HCT116 (cell line): ENCODE measurements around the gene FAM151A. TPM values are rescaled to one million over a fixed set of nuclear protein-coding genes. Genes with fewer than 3 reads are reported as not detected.

Experiments used
- ATAC-seq: fragments of 200-7000 bp; cut with Tn5 transposase; 2 replicates; pipeline ENCODE4 v1.9.1; 2020; ENCODE audit warnings: mild to moderate bottlenecking, moderate library complexity
- BruUV-seq: library from RNA; stranded (reverse); fragments of 400-500 nt; replicated peaks from 2 replicates; lab custom pipeline; 2021; lab: Mats Ljungman, UMichigan
- CTCF ChIA-PET: fragments of 300-600 bp; sonication (Branson Sonifier 250); formaldehyde crosslinking; loops from one replicate; lab custom pipeline; 2021; ENCODE audit warnings: antibody characterized with exemption; lab: Charles Lee
- POLR2A ChIA-PET: fragments of 300-600, 350-600 bp; sonication (Branson Sonifier 250); formaldehyde crosslinking; loops from one replicate; lab custom pipeline; 2021; ENCODE audit warnings: antibody characterized with exemption; lab: Charles Lee
- RAD21 ChIA-PET, 2 experiments: fragments of 300-600 bp; sonication (Branson Sonifier 250); formaldehyde crosslinking; loops; one replicate each; lab custom pipeline; 2023; ENCODE audit warnings: low total read pairs in 2 of 2; ENCODE audit not compliant: uncharacterized antibody in 2 of 2, unreplicated experiment in 2 of 2, low non-redundant PET in 1 of 2; lab: Charles Lee
- DNase-seq: peaks from one replicate; pipeline ENCODE4 v3.0.0-alpha.2; 2010; ENCODE audit warnings: low read depth, low spot score
- H2AFZ ChIP-seq: fragments of 200-600 bp; shearing (Covaris generic), sonication (generic); 2 replicates; pipeline ENCODE4 v1.6.1; 2017; ENCODE audit warnings: low read depth, mixed run types, mixed read lengths, antibody characterized with exemption, low read length; ENCODE audit not compliant: poor library complexity, severe bottlenecking
- H3K27ac ChIP-seq: 2 replicates; pipeline ENCODE4 v1.5.1; 2012; ENCODE audit warnings: low read depth, low read length
- H3K27me3 ChIP-seq: fragments of 200-600 bp; sonication (generic); 2 replicates; pipeline ENCODE4 v1.6.1; 2016; ENCODE audit warnings: mixed run types, low read length, mixed read lengths; ENCODE audit not compliant: insufficient read depth
- H3K36me3 ChIP-seq, 2 experiments: fragments of 200-500 bp in 1 of 2; fragments of 200-600 bp in 1 of 2; sonication (Bioruptor generic) in 1 of 2; sonication (generic) in 1 of 2; 2 replicates each; pipeline versions ENCODE4 v1.5.1 to v1.6.1; 2014 to 2016; ENCODE audit warnings: low read length in 2 of 2, inconsistent platforms in 1 of 2, mixed read lengths in 1 of 2, mixed run types in 1 of 2; ENCODE audit not compliant: insufficient read depth in 2 of 2, control insufficient read depth in 1 of 2
- H3K4me1 ChIP-seq, 2 experiments: fragments of 200-600 bp in 1 of 2; sonication (generic) in 1 of 2; 2 replicates each; pipeline versions ENCODE4 v1.5.1 to v1.6.1; 2012 to 2017; ENCODE audit warnings: low read length in 2 of 2, inconsistent platforms in 1 of 2, mild to moderate bottlenecking in 1 of 2, mixed read lengths in 1 of 2, mixed run types in 1 of 2, moderate library complexity in 1 of 2; ENCODE audit not compliant: insufficient read depth in 2 of 2, control insufficient read depth in 1 of 2
- H3K4me2 ChIP-seq: fragments of 200-600 bp; sonication (generic); 2 replicates; pipeline ENCODE4 v1.6.1; 2017; ENCODE audit warnings: mixed run types, low read length, mixed read lengths
- H3K4me3 ChIP-seq, 2 experiments: fragments of 200-600 bp in 1 of 2; sonication (generic) in 1 of 2; replicated peaks in 1 of 2; 2 replicates each; pipeline ENCODE4 v1.5.1; 2011 to 2016; ENCODE audit warnings: low read length in 2 of 2, control low read depth in 1 of 2, low read depth in 1 of 2, mild to moderate bottlenecking in 1 of 2, mixed read lengths in 1 of 2, mixed run types in 1 of 2
- H3K79me2 ChIP-seq: fragments of 200-600 bp; sonication (generic); 2 replicates; pipeline ENCODE4 v1.6.1; 2017; ENCODE audit warnings: mild to moderate bottlenecking, mixed run types, low read length, moderate library complexity, mixed read lengths; ENCODE audit not compliant: insufficient read depth
- H3K9ac ChIP-seq: fragments of 200-600 bp; sonication (generic); 2 replicates; pipeline ENCODE4 v1.6.1; 2016; ENCODE audit warnings: low read length, mixed read lengths
- H3K9me2 ChIP-seq: fragments of 200-600 bp; sonication (generic), shearing (Covaris generic); 2 replicates; pipeline ENCODE4 v1.6.1; 2017; ENCODE audit warnings: mixed run types, mild to moderate bottlenecking, moderate library complexity; ENCODE audit not compliant: insufficient read depth
- H3K9me3 ChIP-seq, 2 experiments: fragments of 200-500 bp in 1 of 2; fragments of 200-600 bp in 1 of 2; sonication (Bioruptor generic) in 1 of 2; sonication (generic) in 1 of 2; 2 replicates each; pipeline ENCODE4 v1.6.1; 2014 to 2017; ENCODE audit warnings: low read length in 2 of 2, mixed read lengths in 2 of 2, inconsistent platforms in 1 of 2, low read depth in 1 of 2, mild to moderate bottlenecking in 1 of 2, mixed run types in 1 of 2, moderate library complexity in 1 of 2; ENCODE audit not compliant: control insufficient read depth in 1 of 2, insufficient read depth in 1 of 2
- H4K20me1 ChIP-seq: fragments of 200-600 bp; sonication (generic), shearing (Covaris generic); 2 replicates; pipeline ENCODE4 v1.6.1; 2017; ENCODE audit warnings: mixed run types, mild to moderate bottlenecking, moderate library complexity; ENCODE audit not compliant: insufficient read depth
- EGR1 ChIP-seq: IDR thresholded peaks from 2 replicates; pipeline ENCODE4 v1.6.1; 2012; ENCODE audit warnings: low read depth
- EZH2phosphoT487 ChIP-seq: fragments of 200-600 bp; IDR thresholded peaks from 2 replicates; pipeline ENCODE4 v1.6.1; 2018; ENCODE audit warnings: antibody characterized with exemption, borderline replicate concordance
- FOSL1 ChIP-seq: IDR thresholded peaks from 2 replicates; pipeline ENCODE4 v1.6.1; 2012; ENCODE audit warnings: low read depth
- POLR2AphosphoS5 ChIP-seq: IDR thresholded peaks from 2 replicates; pipeline ENCODE4 v1.6.1; 2011; ENCODE audit warnings: mild to moderate bottlenecking, low read depth, low read length, moderate library complexity
- SIN3A ChIP-seq: IDR thresholded peaks from 2 replicates; pipeline ENCODE4 v1.6.1; 2012; ENCODE audit warnings: low read depth
- SP1 ChIP-seq: IDR thresholded peaks from 2 replicates; pipeline ENCODE4 v1.6.1; 2012; ENCODE audit warnings: low read depth
- TCF7L2 ChIP-seq: IDR thresholded peaks from 2 replicates; pipeline ENCODE4 v1.7.0; 2011; ENCODE audit warnings: borderline replicate concordance, inconsistent platforms; ENCODE audit not compliant: insufficient read depth, insufficient read length; ENCODE audit errors: extremely low read depth
- ZFX ChIP-seq: fragments of 450-650 bp; IDR thresholded peaks from 2 replicates; pipeline ENCODE4 v1.6.1; 2017
- ZNF274 ChIP-seq: fragments of 200-500 bp; sonication (Bioruptor generic); IDR thresholded peaks from 2 replicates; pipeline ENCODE4 v1.6.1; 2014; ENCODE audit warnings: mild to moderate bottlenecking, low read depth, low read length, inconsistent platforms
- intact Hi-C: fragments of 100-400 bp; cut with micrococcal nuclease; formaldehyde crosslinking; loops from 2 replicates; pipeline ENCODE4 v1.10.0; 2022
- total RNA-seq: library from RNA; stranded (reverse); gene quantifications from one replicate; pipeline ENCODE4 v1.2.1, GENCODE V29; 2021; ENCODE audit not compliant: unreplicated experiment
- TF ChIP-seq, protein P1 (sequence below): IDR thresholded peaks from 2 replicates; pipeline ENCODE4 v1.6.1; 2011; ENCODE audit warnings: mild to moderate bottlenecking, low read length, moderate library complexity; ENCODE audit not compliant: insufficient replicate concordance; ENCODE audit errors: extremely low read depth
- TF ChIP-seq, protein P2 (sequence below): IDR thresholded peaks from 2 replicates; pipeline ENCODE4 v1.6.1; 2012; ENCODE audit warnings: low read depth
- TF ChIP-seq, protein P3 (sequence below), 3 experiments: fragments of 200-600 bp in 1 of 3; sonication (generic) in 1 of 3; IDR thresholded peaks in 2 of 3; conservative IDR thresholded peaks in 1 of 3; 2 replicates each; pipeline ENCODE4 v1.5.1; 2012 to 2017; ENCODE audit warnings: low read depth in 2 of 3, low read length in 2 of 3, antibody characterized with exemption in 1 of 3, borderline replicate concordance in 1 of 3, control low read depth in 1 of 3, mild to moderate bottlenecking in 1 of 3, mixed read lengths in 1 of 3, mixed run types in 1 of 3, moderate library complexity in 1 of 3; ENCODE audit not compliant: insufficient read depth in 1 of 3
- TF ChIP-seq, protein P4 (sequence below): IDR thresholded peaks from 2 replicates; pipeline ENCODE4 v1.6.1; 2012

Gene FAM151A
- total RNA-seq, 1 experiment from 2014 or later, result not detected

DNA sequence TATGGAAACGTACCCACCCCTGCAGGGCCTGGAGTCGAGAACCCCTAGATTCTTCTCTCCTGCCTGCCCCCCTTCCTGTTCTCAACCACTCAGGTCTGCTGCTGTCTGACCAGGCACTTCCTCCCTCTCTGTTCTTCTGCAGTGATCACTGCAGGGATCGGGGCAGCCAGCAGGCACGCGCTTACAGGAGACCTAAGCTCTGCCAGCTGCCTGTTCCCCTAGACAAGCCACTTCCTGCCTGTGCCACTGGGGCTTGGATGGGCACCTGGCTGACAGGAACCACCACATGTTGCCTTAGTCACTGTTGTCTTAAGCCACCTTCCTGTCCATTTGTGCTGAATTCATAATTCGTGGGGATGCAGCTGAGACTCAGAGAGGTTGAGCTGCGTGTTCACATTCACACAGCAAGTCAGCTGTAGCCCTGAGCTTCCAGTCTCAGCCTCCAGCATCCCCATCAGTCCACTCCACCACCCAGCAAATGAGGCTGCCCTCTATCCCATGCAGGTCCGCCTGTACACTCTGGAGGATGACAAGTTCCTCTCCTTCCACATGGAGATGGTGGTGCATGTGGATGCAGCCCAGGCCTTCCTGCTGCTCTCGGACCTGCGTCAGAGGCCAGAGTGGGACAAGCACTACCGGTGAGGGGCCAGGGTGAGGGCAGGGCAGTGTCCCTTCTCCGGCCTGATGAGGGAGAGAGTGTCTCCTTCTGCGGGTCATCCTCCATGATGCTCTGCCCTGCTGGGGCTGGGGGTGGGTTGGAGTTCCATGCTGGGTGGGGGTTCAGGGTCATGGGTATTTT lies 18.6 kb downstream of the FAM151A start:
- ChIA-PET POLR2A (no interaction called here), RAD21 (no interaction called here), CTCF (no interaction called here)
- DNase-seq (no peak), ATAC-seq (no peak)
- Histone ChIP-seq H2AFZ (no peak overlapping the region), H3K4me1 (no peaks in the 10 kb centered on the region), H3K27ac (no peak overlapping the region), H3K36me3 (peaks cover 0 to 8% of the 10 kb centered on the region in 2 experiments; a peak in 2 of 4 replicates), H3K9ac (no peak overlapping the region), H3K9me2 (no peaks in the 10 kb centered on the region), H3K4me3 (no peak overlapping the region), H3K79me2 (no peaks in the 10 kb centered on the region), H3K9me3 (no peaks in the 10 kb centered on the region), H3K27me3 (no peaks in the 10 kb centered on the region), H3K4me2 (no peak overlapping the region), H4K20me1 (no peaks in the 10 kb centered on the region)
- intact Hi-C loops, result no loop called here
- TF ChIP-seq EGR1, result no peak
- TF ChIP-seq, protein P1, sequence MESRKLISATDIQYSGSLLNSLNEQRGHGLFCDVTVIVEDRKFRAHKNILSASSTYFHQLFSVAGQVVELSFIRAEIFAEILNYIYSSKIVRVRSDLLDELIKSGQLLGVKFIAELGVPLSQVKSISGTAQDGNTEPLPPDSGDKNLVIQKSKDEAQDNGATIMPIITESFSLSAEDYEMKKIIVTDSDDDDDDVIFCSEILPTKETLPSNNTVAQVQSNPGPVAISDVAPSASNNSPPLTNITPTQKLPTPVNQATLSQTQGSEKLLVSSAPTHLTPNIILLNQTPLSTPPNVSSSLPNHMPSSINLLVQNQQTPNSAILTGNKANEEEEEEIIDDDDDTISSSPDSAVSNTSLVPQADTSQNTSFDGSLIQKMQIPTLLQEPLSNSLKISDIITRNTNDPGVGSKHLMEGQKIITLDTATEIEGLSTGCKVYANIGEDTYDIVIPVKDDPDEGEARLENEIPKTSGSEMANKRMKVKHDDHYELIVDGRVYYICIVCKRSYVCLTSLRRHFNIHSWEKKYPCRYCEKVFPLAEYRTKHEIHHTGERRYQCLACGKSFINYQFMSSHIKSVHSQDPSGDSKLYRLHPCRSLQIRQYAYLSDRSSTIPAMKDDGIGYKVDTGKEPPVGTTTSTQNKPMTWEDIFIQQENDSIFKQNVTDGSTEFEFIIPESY, result no peak
- no peak for TF ChIP-seq SIN3A
- TF ChIP-seq SP1, result no peak
- TF ChIP-seq, protein P2, sequence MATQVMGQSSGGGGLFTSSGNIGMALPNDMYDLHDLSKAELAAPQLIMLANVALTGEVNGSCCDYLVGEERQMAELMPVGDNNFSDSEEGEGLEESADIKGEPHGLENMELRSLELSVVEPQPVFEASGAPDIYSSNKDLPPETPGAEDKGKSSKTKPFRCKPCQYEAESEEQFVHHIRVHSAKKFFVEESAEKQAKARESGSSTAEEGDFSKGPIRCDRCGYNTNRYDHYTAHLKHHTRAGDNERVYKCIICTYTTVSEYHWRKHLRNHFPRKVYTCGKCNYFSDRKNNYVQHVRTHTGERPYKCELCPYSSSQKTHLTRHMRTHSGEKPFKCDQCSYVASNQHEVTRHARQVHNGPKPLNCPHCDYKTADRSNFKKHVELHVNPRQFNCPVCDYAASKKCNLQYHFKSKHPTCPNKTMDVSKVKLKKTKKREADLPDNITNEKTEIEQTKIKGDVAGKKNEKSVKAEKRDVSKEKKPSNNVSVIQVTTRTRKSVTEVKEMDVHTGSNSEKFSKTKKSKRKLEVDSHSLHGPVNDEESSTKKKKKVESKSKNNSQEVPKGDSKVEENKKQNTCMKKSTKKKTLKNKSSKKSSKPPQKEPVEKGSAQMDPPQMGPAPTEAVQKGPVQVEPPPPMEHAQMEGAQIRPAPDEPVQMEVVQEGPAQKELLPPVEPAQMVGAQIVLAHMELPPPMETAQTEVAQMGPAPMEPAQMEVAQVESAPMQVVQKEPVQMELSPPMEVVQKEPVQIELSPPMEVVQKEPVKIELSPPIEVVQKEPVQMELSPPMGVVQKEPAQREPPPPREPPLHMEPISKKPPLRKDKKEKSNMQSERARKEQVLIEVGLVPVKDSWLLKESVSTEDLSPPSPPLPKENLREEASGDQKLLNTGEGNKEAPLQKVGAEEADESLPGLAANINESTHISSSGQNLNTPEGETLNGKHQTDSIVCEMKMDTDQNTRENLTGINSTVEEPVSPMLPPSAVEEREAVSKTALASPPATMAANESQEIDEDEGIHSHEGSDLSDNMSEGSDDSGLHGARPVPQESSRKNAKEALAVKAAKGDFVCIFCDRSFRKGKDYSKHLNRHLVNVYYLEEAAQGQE, result no peak
- TF ChIP-seq TCF7L2, result no peak
- TF ChIP-seq, protein P3, sequence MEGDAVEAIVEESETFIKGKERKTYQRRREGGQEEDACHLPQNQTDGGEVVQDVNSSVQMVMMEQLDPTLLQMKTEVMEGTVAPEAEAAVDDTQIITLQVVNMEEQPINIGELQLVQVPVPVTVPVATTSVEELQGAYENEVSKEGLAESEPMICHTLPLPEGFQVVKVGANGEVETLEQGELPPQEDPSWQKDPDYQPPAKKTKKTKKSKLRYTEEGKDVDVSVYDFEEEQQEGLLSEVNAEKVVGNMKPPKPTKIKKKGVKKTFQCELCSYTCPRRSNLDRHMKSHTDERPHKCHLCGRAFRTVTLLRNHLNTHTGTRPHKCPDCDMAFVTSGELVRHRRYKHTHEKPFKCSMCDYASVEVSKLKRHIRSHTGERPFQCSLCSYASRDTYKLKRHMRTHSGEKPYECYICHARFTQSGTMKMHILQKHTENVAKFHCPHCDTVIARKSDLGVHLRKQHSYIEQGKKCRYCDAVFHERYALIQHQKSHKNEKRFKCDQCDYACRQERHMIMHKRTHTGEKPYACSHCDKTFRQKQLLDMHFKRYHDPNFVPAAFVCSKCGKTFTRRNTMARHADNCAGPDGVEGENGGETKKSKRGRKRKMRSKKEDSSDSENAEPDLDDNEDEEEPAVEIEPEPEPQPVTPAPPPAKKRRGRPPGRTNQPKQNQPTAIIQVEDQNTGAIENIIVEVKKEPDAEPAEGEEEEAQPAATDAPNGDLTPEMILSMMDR (IDR thresholded peaks at IDR 0.05 in 2 of 3, conservative IDR thresholded peaks at IDR 0.05 in 1 of 3; ENCODE audit: borderline replicate concordance in 1 of 3, insufficient read depth in 1 of 3, low read depth in 2 of 3, low read length in 2 of 3), result no peak
- no peak for TF ChIP-seq ZNF274
- TF ChIP-seq ZFX, result no peak
- TF ChIP-seq POLR2AphosphoS5, result no peak
- TF ChIP-seq, protein P4, sequence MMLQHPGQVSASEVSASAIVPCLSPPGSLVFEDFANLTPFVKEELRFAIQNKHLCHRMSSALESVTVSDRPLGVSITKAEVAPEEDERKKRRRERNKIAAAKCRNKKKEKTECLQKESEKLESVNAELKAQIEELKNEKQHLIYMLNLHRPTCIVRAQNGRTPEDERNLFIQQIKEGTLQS, result no peak
- no peak for TF ChIP-seq EZH2phosphoT487
- no peak for TF ChIP-seq FOSL1
- no TSS peak for BruUV-seq
